NT2/D1 (cell line): ENCODE measurements around the gene CRADD.

Experiments
- YY1 ChIP-seq: IDR thresholded peaks from 2 replicates; pipeline ENCODE4 v1.6.1; 2011; ENCODE audit not compliant: insufficient read length, insufficient read depth
- ZNF274 ChIP-seq: IDR thresholded peaks from 2 replicates; pipeline ENCODE4 v1.6.1; 2011; ENCODE audit warnings: mild to moderate bottlenecking, low read depth, low read length

GRCh38 chr12:93807354-93807753 is 130.2 kb downstream of the CRADD start:
- TF ChIP-seq YY1 (no peak), ZNF274 (no peak)
